ENCODE measurements around the gene NLRC5. TPM values are rescaled to one million over a fixed set of nuclear protein-coding genes. Genes with fewer than 3 reads are reported as not detected.

Gene NLRC5
- total RNA-seq, 1 experiment from 2014 or later = 1.6 TPM

- ChIA-PET POLR2A (interaction anchor here (0.6 kb wide), 1 partner anchor 15 kb away, joined by 3 read pairs; no protein-coding TSS in a partner anchor), CTCF (interaction anchor here (1.7 kb wide), 1 partner anchor 61 kb away, joined by 4 read pairs; no protein-coding TSS in a partner anchor)
- Mint-ChIP-seq H3K36me3 (ENCODE audit: insufficient read depth, unreplicated experiment) (no peaks in the 10 kb centered on the region), H3K4me3 (ENCODE audit: unreplicated experiment) (no peak overlapping the region), H3K4me1 (ENCODE audit: low read depth, unreplicated experiment) (peaks cover 8% of the 10 kb centered on the region), H3K27me3 (ENCODE audit: insufficient read depth, unreplicated experiment) (no peaks in the 10 kb centered on the region), H3K27ac (ENCODE audit: unreplicated experiment) (peak overlapping the region; percentile 9), H3K9me3 (ENCODE audit: unreplicated experiment) (no peaks in the 10 kb centered on the region)
- no peaks in the 10 kb centered on the region; the same call in 1 of the 2 replicates for H3K9me3 ChIP-seq
- DNase-seq = no peak
- H3K36me3 ChIP-seq (ENCODE audit: control insufficient read depth, insufficient read depth, low read length) = 0 out of 2 replicates have a peak, but pooled peaks cover under 1% of the 10 kb centered on the region
- H3K4me1 ChIP-seq = peaks cover 14% of the 10 kb centered on the region
- intact Hi-C loops (cut with micrococcal nuclease; ENCODE audit: unreplicated experiment) = no loop called here
- TF ChIP-seq, protein P1, sequence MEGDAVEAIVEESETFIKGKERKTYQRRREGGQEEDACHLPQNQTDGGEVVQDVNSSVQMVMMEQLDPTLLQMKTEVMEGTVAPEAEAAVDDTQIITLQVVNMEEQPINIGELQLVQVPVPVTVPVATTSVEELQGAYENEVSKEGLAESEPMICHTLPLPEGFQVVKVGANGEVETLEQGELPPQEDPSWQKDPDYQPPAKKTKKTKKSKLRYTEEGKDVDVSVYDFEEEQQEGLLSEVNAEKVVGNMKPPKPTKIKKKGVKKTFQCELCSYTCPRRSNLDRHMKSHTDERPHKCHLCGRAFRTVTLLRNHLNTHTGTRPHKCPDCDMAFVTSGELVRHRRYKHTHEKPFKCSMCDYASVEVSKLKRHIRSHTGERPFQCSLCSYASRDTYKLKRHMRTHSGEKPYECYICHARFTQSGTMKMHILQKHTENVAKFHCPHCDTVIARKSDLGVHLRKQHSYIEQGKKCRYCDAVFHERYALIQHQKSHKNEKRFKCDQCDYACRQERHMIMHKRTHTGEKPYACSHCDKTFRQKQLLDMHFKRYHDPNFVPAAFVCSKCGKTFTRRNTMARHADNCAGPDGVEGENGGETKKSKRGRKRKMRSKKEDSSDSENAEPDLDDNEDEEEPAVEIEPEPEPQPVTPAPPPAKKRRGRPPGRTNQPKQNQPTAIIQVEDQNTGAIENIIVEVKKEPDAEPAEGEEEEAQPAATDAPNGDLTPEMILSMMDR (IDR thresholded peaks at IDR 0.05; ENCODE audit: insufficient read depth in 1 of 2, low read depth in 1 of 2, low read length in 1 of 2, severe bottlenecking in 1 of 2, unreplicated experiment in 1 of 2) = no peak
- H3K4me3 ChIP-seq (ENCODE audit: low read depth, low read length) = no peak overlapping the region
- H3K27me3 ChIP-seq (replicated peaks; ENCODE audit: control insufficient read depth, insufficient read depth, low read length) = peaks cover 3% of the 10 kb centered on the region; the same call in 1 of the 2 replicates
- no TSS peak for BruUV-seq (replicated peaks)
Observed at GRCh38 chr16:56984639-56985038, 4.7 kb upstream of the NLRC5 start.

- intact Hi-C loops (cut with micrococcal nuclease; ENCODE audit: unreplicated experiment) = no loop called here
- H3K36me3 Mint-ChIP-seq (ENCODE audit: insufficient read depth, unreplicated experiment) = no peaks in the 10 kb centered on the region
- Histone ChIP-seq H3K4me3 (ENCODE audit: low read depth, low read length) (no peak overlapping the region), H3K27me3 (replicated peaks; ENCODE audit: control insufficient read depth, insufficient read depth, low read length) (peaks cover 3% of the 10 kb centered on the region; the same call in 1 of the 2 replicates), H3K9me3 (no peaks in the 10 kb centered on the region), H3K36me3 (ENCODE audit: control insufficient read depth, insufficient read depth, low read length) (0 out of 2 replicates have a peak, but pooled peaks cover 2% of the 10 kb centered on the region), H3K4me1 (peaks cover 17% of the 10 kb centered on the region)
- no peak for DNase-seq
- no peaks in the 10 kb centered on the region for H3K9me3 Mint-ChIP-seq (ENCODE audit: unreplicated experiment)
- ChIA-PET CTCF (no interaction called here), POLR2A (no interaction called here)
- peaks cover 3% of the 10 kb centered on the region for H3K27me3 Mint-ChIP-seq (ENCODE audit: insufficient read depth, unreplicated experiment)
- TF ChIP-seq, protein P1 (IDR thresholded peaks at IDR 0.05; ENCODE audit: insufficient read depth in 1 of 2, low read depth in 1 of 2, low read length in 1 of 2, severe bottlenecking in 1 of 2, unreplicated experiment in 1 of 2) = no peak
- no peak overlapping the region for H3K27ac Mint-ChIP-seq (ENCODE audit: unreplicated experiment)
- peaks cover 8% of the 10 kb centered on the region for H3K4me1 Mint-ChIP-seq (ENCODE audit: low read depth, unreplicated experiment)
- H3K4me3 Mint-ChIP-seq (ENCODE audit: unreplicated experiment) = no peak overlapping the region
- no TSS peak for BruUV-seq (replicated peaks)
Observed at GRCh38 chr16:56985288-56985961, 3.9 kb upstream of the NLRC5 start.

- Histone ChIP-seq H3K27me3 (replicated peaks; ENCODE audit: control insufficient read depth, insufficient read depth, low read length) (peaks cover 3% of the 10 kb centered on the region; the same call in 1 of the 2 replicates), H3K9me3 (no peaks in the 10 kb centered on the region), H3K36me3 (ENCODE audit: control insufficient read depth, insufficient read depth, low read length) (0 out of 2 replicates have a peak, but pooled peaks cover 2% of the 10 kb centered on the region), H3K4me1 (peaks cover 17% of the 10 kb centered on the region), H3K4me3 (ENCODE audit: low read depth, low read length) (no peak overlapping the region)
- Mint-ChIP-seq H3K4me3 (ENCODE audit: unreplicated experiment) (no peak overlapping the region), H3K27me3 (ENCODE audit: insufficient read depth, unreplicated experiment) (peaks cover 3% of the 10 kb centered on the region), H3K4me1 (ENCODE audit: low read depth, unreplicated experiment) (peaks cover 8% of the 10 kb centered on the region), H3K36me3 (ENCODE audit: insufficient read depth, unreplicated experiment) (no peaks in the 10 kb centered on the region), H3K9me3 (ENCODE audit: unreplicated experiment) (no peaks in the 10 kb centered on the region), H3K27ac (ENCODE audit: unreplicated experiment) (no peak overlapping the region)
- ChIA-PET POLR2A (no interaction called here), CTCF (no interaction called here)
- BruUV-seq (replicated peaks) = no TSS peak
- TF ChIP-seq, protein P1 (IDR thresholded peaks at IDR 0.05; ENCODE audit: insufficient read depth in 1 of 2, low read depth in 1 of 2, low read length in 1 of 2, severe bottlenecking in 1 of 2, unreplicated experiment in 1 of 2) = no peak
- intact Hi-C loops (cut with micrococcal nuclease; ENCODE audit: unreplicated experiment) = no loop called here
- no peak for DNase-seq
Observed at GRCh38 chr16:56985962-56986360, 3.4 kb upstream of the NLRC5 start.
